Muscle of arm (tissue), 12 donors: ENCODE results near the gene MCTP2. TPM values are rescaled to one million over a fixed set of nuclear protein-coding genes. Genes with fewer than 3 reads are reported as not detected.

ENCODE experiments used
- DNase-seq: peaks from one replicate; pipeline ENCODE4 v3.0.0-alpha.2; 2013
- polyA plus RNA-seq, 12 donors: library from polyadenylated mRNA; unstranded; fragments of 120-200 nt; gene quantifications; one replicate each; pipeline ENCODE4 v1.2.1, GENCODE V29; 2013; ENCODE audit not compliant: insufficient read length in 12 of 12

Gene MCTP2
- polyA plus RNA-seq, 12 donors = 0.33 to 10.1 (median 0.57) TPM; not detected in 1

GRCh38 chr15:94351031-94351535 is 119.7 kb downstream of the MCTP2 start:
- DNase-seq = no peak

- DNase-seq = peak; percentile 12
Measured at GRCh38 chr15:94352636-94353487, 121.5 kb downstream of the MCTP2 start.

- DNase-seq = no peak
Measured at GRCh38 chr15:94353488-94353820, 122.1 kb downstream of the MCTP2 start.

GRCh38 chr15:94354655-94355054 is 123.3 kb downstream of the MCTP2 start:
- DNase-seq = no peak

- DNase-seq = no peak
Measured at GRCh38 chr15:94359716-94360115, 128.4 kb downstream of the MCTP2 start.

GRCh38 chr15:94360251-94360685 is 128.9 kb downstream of the MCTP2 start:
- DNase-seq = no peak

- DNase-seq = no peak
Measured at GRCh38 chr15:94362385-94363092, 131.2 kb downstream of the MCTP2 start.

- no peak for DNase-seq
Measured at GRCh38 chr15:94363382-94363781, 132.0 kb downstream of the MCTP2 start.

GRCh38 chr15:94366781-94367180 is 135.4 kb downstream of the MCTP2 start:
- DNase-seq = no peak

- no peak for DNase-seq
Measured at GRCh38 chr15:94367726-94368535, 136.6 kb downstream of the MCTP2 start.

- no peak for DNase-seq
Measured at GRCh38 chr15:94370206-94370935, 139.0 kb downstream of the MCTP2 start.

- DNase-seq = no peak
Measured at GRCh38 chr15:94370936-94371285, 139.6 kb downstream of the MCTP2 start.

- DNase-seq = no peak
Measured at GRCh38 chr15:94372821-94373220, 141.5 kb downstream of the MCTP2 start.

- DNase-seq = no peak
Measured at GRCh38 chr15:94375997-94376396, 144.6 kb downstream of the MCTP2 start.

- DNase-seq = no peak
Measured at GRCh38 chr15:94379986-94380385, 148.6 kb downstream of the MCTP2 start.

- no peak for DNase-seq
Measured at GRCh38 chr15:94380798-94381197, 149.4 kb downstream of the MCTP2 start.

- no peak for DNase-seq
Measured at GRCh38 chr15:94381384-94381783, 150.0 kb downstream of the MCTP2 start.

GRCh38 chr15:94383041-94383440 is 151.7 kb downstream of the MCTP2 start:
- no peak for DNase-seq

GRCh38 chr15:94383706-94384105 is 152.3 kb downstream of the MCTP2 start:
- no peak for DNase-seq

GRCh38 chr15:94385441-94385840 is 154.1 kb downstream of the MCTP2 start:
- no peak for DNase-seq

GRCh38 chr15:94386351-94386750 is 155.0 kb downstream of the MCTP2 start:
- DNase-seq = no peak

GRCh38 chr15:94387442-94387841 is 156.1 kb downstream of the MCTP2 start:
- no peak for DNase-seq
